K562 (cell line): ENCODE data around the gene TSHR. TPM values are rescaled to one million over a fixed set of nuclear protein-coding genes. Genes with fewer than 3 reads are reported as not detected.

ENCODE experiments used
- ATAC-seq: fragments of 200-7000 bp; cut with Tn5 transposase; 3 replicates; pipeline ENCODE4 v1.9.1; 2020; ENCODE audit warnings: moderate library complexity
- BruUV-seq: library from RNA; stranded (reverse); fragments of 400-500 nt; replicated peaks from 2 replicates; lab custom pipeline; 2021; lab: Mats Ljungman, UMichigan
- CTCF ChIA-PET: fragments of 300-600 bp; formaldehyde crosslinking; extraction: SDS; loops from one replicate; lab custom pipeline; 2021; ENCODE audit warnings: low intra/inter-chr PET ratio; lab: Yijun Ruan, JAX
- POLR2A ChIA-PET: fragments of 300-600, 350-650 bp; sonication (Branson Sonifier 250); formaldehyde crosslinking; extraction: SDS; loops from one replicate; lab custom pipeline; 2021; ENCODE audit warnings: antibody characterized with exemption, inconsistent platforms; lab: Yijun Ruan, JAX
- DNase-seq, 4 experiments: peaks; one replicate each; pipeline versions ENCODE4 v3.0.0 to v3.0.0-alpha.2; 2011 to 2018; ENCODE audit warnings: low spot score in 3 of 4, mixed read lengths in 3 of 4; ENCODE audit errors: extremely low read depth in 1 of 4
- FAIRE-seq: peaks from 2 replicates; lab custom pipeline; 2011; peaks lifted over from hg19 to GRCh38; lab: Jason Lieb, UNC
- H2AFZ ChIP-seq: 2 replicates; pipeline ENCODE4 v1.6.0; 2011; ENCODE audit warnings: low read depth, low read length, control low read depth, inconsistent platforms
- H3K27ac ChIP-seq: fragments of 200-600 bp; 3 replicates; pipeline ENCODE4 v1.8.0; 2011; ENCODE audit warnings: low read depth, mild to moderate bottlenecking, control low read depth, inconsistent platforms, low read length, moderate library complexity, mixed read lengths; ENCODE audit errors: extremely low read depth
- H3K27me3 ChIP-seq, 2 experiments: fragments of 300-600 bp in 1 of 2; 2 replicates in 1 of 2; 3 replicates in 1 of 2; pipeline versions ENCODE4 v1.6.0 to v1.8.0; 2011; ENCODE audit warnings: inconsistent platforms in 2 of 2, low read length in 2 of 2, mild to moderate bottlenecking in 1 of 2, mixed read lengths in 1 of 2, moderate library complexity in 1 of 2; ENCODE audit not compliant: control insufficient read depth in 2 of 2, insufficient read depth in 2 of 2
- H3K36me3 ChIP-seq: fragments of 300-600 bp; 3 replicates; pipeline ENCODE4 v1.8.0; 2011; ENCODE audit warnings: mild to moderate bottlenecking, low read length, inconsistent platforms; ENCODE audit not compliant: control insufficient read depth, insufficient read depth
- H3K4me1 ChIP-seq, 2 experiments: fragments of 200-600 bp in 1 of 2; replicated peaks in 1 of 2; 2 replicates in 1 of 2; 3 replicates in 1 of 2; pipeline versions ENCODE4 v1.5.1 to v1.8.0; 2011; ENCODE audit warnings: inconsistent platforms in 2 of 2, low read length in 2 of 2, mild to moderate bottlenecking in 1 of 2, mixed read lengths in 1 of 2, moderate library complexity in 1 of 2; ENCODE audit not compliant: control insufficient read depth in 2 of 2, insufficient read depth in 2 of 2
- H3K4me2 ChIP-seq: 2 replicates; pipeline ENCODE4 v1.6.1; 2011; ENCODE audit warnings: low read length, control low read depth, inconsistent platforms, mixed read lengths; ENCODE audit not compliant: insufficient read depth
- H3K4me3 ChIP-seq: fragments of 200-600 bp; sonication (generic), shearing (Covaris generic); 2 replicates; pipeline ENCODE4 v1.5.1; 2016; ENCODE audit warnings: control low read depth, inconsistent platforms
- H3K79me2 ChIP-seq: fragments of 200-600 bp; 3 replicates; pipeline ENCODE4 v1.8.0; 2011; ENCODE audit warnings: low read length, inconsistent platforms; ENCODE audit not compliant: control insufficient read depth, insufficient read depth
- H3K9ac ChIP-seq, 2 experiments: 2 replicates each; pipeline versions ENCODE4 v1.6.0 to v1.6.1; 2011; ENCODE audit warnings: low read depth in 2 of 2, low read length in 2 of 2, control low read depth in 1 of 2, inconsistent platforms in 1 of 2, mild to moderate bottlenecking in 1 of 2, mixed read lengths in 1 of 2; ENCODE audit not compliant: insufficient read depth in 1 of 2
- H3K9me1 ChIP-seq: one replicate; pipeline ENCODE4 v1.6.0; 2011; ENCODE audit warnings: inconsistent platforms, mild to moderate bottlenecking, low read length, moderate library complexity; ENCODE audit not compliant: control insufficient read depth, insufficient read depth
- H3K9me3 ChIP-seq: replicated peaks from 2 replicates; pipeline ENCODE4 v1.5.1; 2011; ENCODE audit warnings: low read depth, low read length, inconsistent platforms; ENCODE audit not compliant: control insufficient read depth, insufficient read depth
- H4K20me1 ChIP-seq: replicated peaks from 2 replicates; pipeline ENCODE4 v1.6.1; 2011; ENCODE audit warnings: low read length, inconsistent platforms, mixed read lengths; ENCODE audit not compliant: control insufficient read depth, insufficient read depth
- CREM ChIP-seq: IDR thresholded peaks from 2 replicates; pipeline ENCODE4 v1.6.1; 2014; ENCODE audit warnings: antibody characterized with exemption, low read depth
- CSDE1 ChIP-seq, 2 experiments: fragments of 450-650 bp; IDR thresholded peaks; 2 replicates each; pipeline ENCODE4 v1.6.1; 2016; ENCODE audit warnings: mild to moderate bottlenecking in 1 of 2
- ELF2 ChIP-seq: fragments of 250-450 bp; sonication (Bioruptor Pico); IDR thresholded peaks from 2 replicates; pipeline ENCODE4 v1.5.0; 2021; ENCODE audit warnings: mild to moderate bottlenecking
- ELF4 ChIP-seq: fragments of 450-650 bp; formaldehyde crosslinking; IDR thresholded peaks from 2 replicates; pipeline ENCODE4 v1.4.0; 2022; ENCODE audit warnings: missing genetic modification characterization
- EP300 ChIP-seq: IDR thresholded peaks from 2 replicates; pipeline ENCODE4 v1.6.1; 2012; ENCODE audit warnings: low read length, improper control_type of control experiment
- GABPA ChIP-seq: fragments of 200-800 bp; sonication (Bioruptor generic); conservative IDR thresholded peaks from 2 replicates; pipeline ENCODE4 v1.6.1; 2016; ENCODE audit warnings: low read depth, missing genetic modification characterization, missing compliant biosample characterization
- GATAD2A ChIP-seq: fragments of 450-650 bp; IDR thresholded peaks from 2 replicates; pipeline ENCODE4 v1.6.1; 2017
- HLTF ChIP-seq: fragments of 450-650 bp; IDR thresholded peaks from 2 replicates; pipeline ENCODE4 v1.6.1; 2016
- MLLT1 ChIP-seq, 2 experiments: fragments of 450-650 bp; IDR thresholded peaks; 2 replicates each; pipeline ENCODE4 v1.6.1; 2016
- POLR2A ChIP-seq: fragments of 450-650 bp; conservative IDR thresholded peaks from 2 replicates; pipeline ENCODE4 v1.6.1; 2016
- POLR2G ChIP-seq: fragments of 200-400 bp; formaldehyde crosslinking; IDR thresholded peaks from 2 replicates; pipeline ENCODE4 v1.6.1; 2017; ENCODE audit warnings: low read depth, mild to moderate bottlenecking, antibody characterized with exemption, low read length, moderate library complexity
- RB1 ChIP-seq: fragments of 450-650 bp; IDR thresholded peaks from 2 replicates; pipeline ENCODE4 v1.6.1; 2017; ENCODE audit warnings: low read depth, mild to moderate bottlenecking
- USF1 ChIP-seq: sonication (generic); formaldehyde crosslinking; IDR thresholded peaks from 2 replicates; pipeline ENCODE4 v1.9.0; 2022; ENCODE audit warnings: mild to moderate bottlenecking, missing genetic modification reagents
- ZFP36 ChIP-seq: fragments of 150-350 bp; IDR thresholded peaks from 2 replicates; pipeline ENCODE4 v1.6.1; 2018; ENCODE audit warnings: low read length, low read depth; ENCODE audit not compliant: partially characterized antibody
- ZKSCAN8 ChIP-seq: fragments of 200-800 bp; sonication (Bioruptor generic); IDR thresholded peaks from 2 replicates; pipeline ENCODE4 v1.6.1; 2016; ENCODE audit warnings: missing genetic modification characterization, missing compliant biosample characterization
- ZMIZ1 ChIP-seq, 2 experiments: fragments of 150-350 bp in 1 of 2; IDR thresholded peaks; 2 replicates each; pipeline ENCODE4 v1.6.1; 2012 to 2016; ENCODE audit warnings: low read depth in 2 of 2, low read length in 2 of 2, mild to moderate bottlenecking in 1 of 2, moderate library complexity in 1 of 2
- ZNF263 ChIP-seq: sonication (generic); formaldehyde crosslinking; IDR thresholded peaks from 2 replicates; pipeline ENCODE4 v1.8.0; 2022; ENCODE audit warnings: mild to moderate bottlenecking, missing genetic modification reagents, borderline replicate concordance
- WGBS: fragments of 100-300 bp; shearing (Covaris generic); methylation state at CpG from one replicate; pipeline ENCODE4 v1.1.6; 2016; ENCODE audit warnings: low coverage, mixed read lengths; ENCODE audit not compliant: insufficient coverage; ENCODE audit errors: missing lambda C conversion rate; 5-methylcytosine and 5-hydroxymethylcytosine counted together
- in situ Hi-C: fragments of 300-500 bp; cut with MboI; formaldehyde crosslinking; loops from 4 replicates; pipeline ENCODE4 v1.15.0; 2018; ENCODE audit warnings: inconsistent platforms, mixed read lengths
- intact Hi-C: fragments of 100-400 bp; cut with micrococcal nuclease; formaldehyde crosslinking; loops from 2 replicates; pipeline ENCODE4 v1.14.2; 2022
- polyA plus RNA-seq, 8 experiments: library from polyadenylated mRNA; depleted of rRNA in 4 of 8; stranded (reverse) in 5 of 8; unstranded in 3 of 8; fragments of >200 nt; fragmentation: Nextera tagmentation in 2 of 8; fragmentation: Illumina TruSeq in 1 of 8; extraction: Ambion mirVana in 2 of 8; extraction: Trizol in 1 of 8; gene quantifications; 2 replicates each; pipeline versions ENCODE4 v1.2.1 to v1.2.3, GENCODE V29; 2011 to 2014; ENCODE audit warnings: inconsistent platforms in 1 of 8, missing spikeins in 1 of 8
- total RNA-seq, 7 experiments: library from RNA; depleted of rRNA in 6 of 7; stranded (reverse); fragments of >200 nt in 6 of 7; fragmentation: Illumina TruSeq in 2 of 7; extraction: Trizol in 2 of 7; gene quantifications; 2 replicates each; pipeline versions ENCODE4 v1.2.1 to v1.2.3, GENCODE V29; 2011 to 2021; ENCODE audit warnings: low replicate concordance in 1 of 7

TSHR gene
- total and polyA plus RNA-seq, 9 of the 15 experiments (the other 6 are each of a cell fraction or from before 2014, with no cell fraction given) = 0.01 to 0.10 TPM; not detected in 7

GRCh38 chr14:81093651-81094050, 138.2 kb downstream of the TSHR start:
- Histone ChIP-seq H2AFZ (no peak overlapping the region), H3K4me2 (no peak overlapping the region), H3K4me1 (no peaks in the 10 kb centered on the region), H3K79me2 (no peaks in the 10 kb centered on the region), H3K4me3 (no peak overlapping the region), H3K36me3 (no peaks in the 10 kb centered on the region), H3K9me3 (no peaks in the 10 kb centered on the region), H3K9me1 (no peaks in the 10 kb centered on the region), H4K20me1 (no peaks in the 10 kb centered on the region), H3K27ac (no peak overlapping the region), H3K9ac (no peak overlapping the region), H3K27me3 (no peaks in the 10 kb centered on the region)
- DNase-seq = no peak
- intact Hi-C loops = no loop called here
- FAIRE-seq = no peak
- ChIA-PET CTCF (no interaction called here), POLR2A (interaction anchor here (0.8 to 1.1 kb wide), 2 partner anchors 10 to 19 kb away, joined by 3 read pairs; no protein-coding TSS in a partner anchor)
- no TSS peak for BruUV-seq
- in situ Hi-C loops = no loop called here
- TF ChIP-seq ZFP36 = no peak
- TF ChIP-seq GATAD2A = no peak
- no peak for TF ChIP-seq ZKSCAN8 (CRISPR knock-in tag)
- TF ChIP-seq USF1 = no peak
- TF ChIP-seq MLLT1 (IDR thresholded peaks at IDR 0.05) = no peak
- TF ChIP-seq ELF2 = no peak
- no peak for TF ChIP-seq CREM
- TF ChIP-seq ZMIZ1 (IDR thresholded peaks at IDR 0.05; ENCODE audit: low read depth in 2 of 2, low read length in 2 of 2) = no peak
- no peak for TF ChIP-seq ELF4 (CRISPR knock-in tag)
- TF ChIP-seq GABPA (tag) = no peak
- TF ChIP-seq EP300 = no peak
- TF ChIP-seq POLR2G = no peak
- no peak for TF ChIP-seq ZNF263
- TF ChIP-seq HLTF = no peak
- TF ChIP-seq CSDE1 (IDR thresholded peaks at IDR 0.05) = no peak
- no peak for TF ChIP-seq POLR2A
- TF ChIP-seq RB1 = no peak
- ATAC-seq = no peak
- WGBS = 0% methylated on average over 2 of the region's 2 CpGs
